HUES6 (cell line): ENCODE measurements around the gene MOCOS.

Experiments
- H3K27ac ChIP-seq: 2 replicates; pipeline ENCODE4 v1.7.0; 2013; ENCODE audit warnings: low read depth, mild to moderate bottlenecking, low read length, inconsistent platforms
- H3K27me3 ChIP-seq: 2 replicates; pipeline ENCODE4 v1.6.1; 2013; ENCODE audit warnings: low read length; ENCODE audit not compliant: control insufficient read depth, insufficient read depth
- H3K36me3 ChIP-seq: 2 replicates; pipeline ENCODE4 v1.6.1; 2013; ENCODE audit warnings: low read length; ENCODE audit not compliant: control insufficient read depth, insufficient read depth
- H3K4me1 ChIP-seq: 2 replicates; pipeline ENCODE4 v1.6.1; 2013; ENCODE audit warnings: low read length; ENCODE audit not compliant: control insufficient read depth, insufficient read depth
- H3K4me3 ChIP-seq: 2 replicates; pipeline ENCODE4 v1.5.1; 2013; ENCODE audit warnings: low read depth, low read length
- H3K9ac ChIP-seq: one replicate; pipeline ENCODE4 v1.6.1; 2013; ENCODE audit warnings: mild to moderate bottlenecking, low read length
- H3K9me3 ChIP-seq: 2 replicates; pipeline ENCODE4 v1.6.1; 2013; ENCODE audit warnings: low read depth, low read length; ENCODE audit not compliant: control insufficient read depth, insufficient read depth

The MOCOS gene

GRCh38 chr18:36295214-36295613, 107.9 kb downstream of the MOCOS start:
- Histone ChIP-seq H3K9me3 (no peaks in the 10 kb centered on the region), H3K9ac (no peak overlapping the region), H3K36me3 (no peaks in the 10 kb centered on the region), H3K27ac (no peak overlapping the region), H3K4me1 (0 out of 2 replicates have a peak, but pooled peaks cover 3% of the 10 kb centered on the region), H3K4me3 (no peak overlapping the region), H3K27me3 (peaks cover 75% of the 10 kb centered on the region)

DNA sequence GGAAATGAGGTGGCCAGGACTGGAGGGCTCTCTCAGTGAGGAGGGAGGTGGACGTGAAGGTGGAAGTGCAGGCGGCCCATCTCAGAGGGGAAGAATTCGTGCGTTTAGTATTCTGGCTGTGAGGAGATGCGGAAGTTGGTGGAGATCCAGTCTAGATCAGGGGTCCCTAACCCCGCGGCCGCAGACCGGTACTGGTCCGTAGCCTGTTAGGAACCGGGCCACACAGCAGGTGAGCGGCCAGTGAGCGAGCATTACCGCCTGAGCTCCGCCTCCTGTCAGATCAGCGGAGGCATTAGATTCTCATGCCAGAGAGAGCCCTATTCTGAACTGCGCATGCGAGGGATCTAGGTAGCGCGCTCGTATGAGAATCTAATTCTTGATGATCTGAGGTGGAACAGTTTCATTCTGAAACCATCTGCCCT, 108.6 kb downstream of the MOCOS start:
- no peaks in the 10 kb centered on the region for H3K36me3 ChIP-seq
- H3K4me3 ChIP-seq = peak overlapping the region; percentile 43
- no peak overlapping the region for H3K9ac ChIP-seq
- H3K27me3 ChIP-seq = peaks cover 82% of the 10 kb centered on the region
- 0 out of 2 replicates have a peak, but pooled peaks cover 3% of the 10 kb centered on the region for H3K4me1 ChIP-seq
- no peaks in the 10 kb centered on the region for H3K9me3 ChIP-seq
- H3K27ac ChIP-seq = no peak overlapping the region

- Histone ChIP-seq H3K27ac (no peak overlapping the region), H3K9ac (no peak overlapping the region)
Measured at GRCh38 chr18:36296650-36297416, 109.5 kb downstream of the MOCOS start.

DNA sequence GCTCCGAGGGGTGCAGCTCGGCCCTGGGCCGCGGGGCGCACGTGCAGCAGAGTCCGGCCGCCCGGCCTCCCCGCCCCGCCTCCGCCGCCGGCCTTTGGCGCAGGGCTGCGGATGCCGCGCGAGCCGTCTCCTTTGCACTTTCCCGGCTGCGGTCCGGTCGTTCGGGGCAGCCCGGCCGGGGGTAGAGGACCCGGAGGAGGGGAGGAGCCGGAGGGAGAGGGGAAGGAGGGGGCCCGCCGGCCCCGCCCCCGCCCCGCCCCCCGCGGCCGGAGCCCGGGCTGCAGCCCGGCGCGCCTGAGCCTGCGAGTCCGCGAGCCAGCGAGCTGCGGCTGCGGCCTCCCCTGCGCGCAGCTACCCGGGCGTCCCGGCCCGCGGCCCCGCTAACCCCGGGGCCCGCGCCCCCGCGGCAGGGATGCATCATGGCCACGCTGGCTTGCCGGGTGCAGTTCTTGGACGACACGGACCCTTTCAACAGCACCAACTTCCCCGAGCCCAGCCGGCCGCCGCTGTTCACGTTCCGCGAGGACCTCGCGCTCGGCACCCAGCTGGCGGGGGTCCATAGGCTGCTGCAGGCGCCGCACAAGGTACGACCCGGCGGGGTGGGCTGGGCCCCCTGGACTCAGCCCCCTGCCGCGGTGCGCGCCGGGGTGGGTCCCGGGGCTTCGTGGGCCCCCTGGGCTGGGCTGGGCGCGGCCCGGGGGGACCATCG, 110.3 kb downstream of the MOCOS start, which contains the start of gene FHOD3:
Gene FHOD3 (plus strand): TSS at position 297 of the 709 bp plus-strand sequence. CDS start 123 bp downstream, at position 420.
- Histone ChIP-seq H3K4me3 (peak within 1 kb of the TSS; percentile 80), H3K9me3 (no peaks in the 10 kb centered on the region), H3K9ac (peak within 1 kb of the TSS; percentile 29)

More at GRCh38 chr18:36296650-36297416, 109.5 kb downstream of the MOCOS start:
- H3K4me1 ChIP-seq = 0 out of 2 replicates have a peak, but pooled peaks cover 3% of the 10 kb centered on the region
- no peaks in the 10 kb centered on the region for H3K9me3 ChIP-seq
- H3K27me3 ChIP-seq = peaks cover 88% of the 10 kb centered on the region
- H3K36me3 ChIP-seq = no peaks in the 10 kb centered on the region
- peak overlapping the region; percentile 79 for H3K4me3 ChIP-seq

GRCh38 chr18:36298126-36298741, 110.9 kb downstream of the MOCOS start:
- Histone ChIP-seq H3K4me1 (0 out of 2 replicates have a peak, but pooled peaks cover 3% of the 10 kb centered on the region), H3K4me3 (peak overlapping the region; percentile 80), H3K9ac (no peak overlapping the region), H3K27ac (no peak overlapping the region), H3K9me3 (no peaks in the 10 kb centered on the region), H3K36me3 (no peaks in the 10 kb centered on the region), H3K27me3 (peaks cover 80% of the 10 kb centered on the region)

More for the DNA sequence above, 110.3 kb downstream of the MOCOS start, which contains the start of gene FHOD3:
- H3K27me3 ChIP-seq = peaks cover 87% of the 10 kb centered on the region
- no peaks in the 10 kb centered on the region for H3K36me3 ChIP-seq
- H3K4me1 ChIP-seq = 0 out of 2 replicates have a peak, but pooled peaks cover 3% of the 10 kb centered on the region
- no peak within 1 kb of the TSS for H3K27ac ChIP-seq

GRCh38 chr18:36299015-36299414, 111.7 kb downstream of the MOCOS start:
- 0 out of 2 replicates have a peak, but pooled peaks cover 3% of the 10 kb centered on the region for H3K4me1 ChIP-seq
- no peak overlapping the region for H3K27ac ChIP-seq

GRCh38 chr18:36300211-36300610, 112.9 kb downstream of the MOCOS start:
- Histone ChIP-seq H3K9me3 (no peaks in the 10 kb centered on the region), H3K9ac (no peak overlapping the region)

More at GRCh38 chr18:36299015-36299414, 111.7 kb downstream of the MOCOS start:
- H3K36me3 ChIP-seq = no peaks in the 10 kb centered on the region
- H3K9ac ChIP-seq = no peak overlapping the region
- H3K27me3 ChIP-seq = peaks cover 73% of the 10 kb centered on the region
- H3K4me3 ChIP-seq = peak overlapping the region; percentile 80
- no peaks in the 10 kb centered on the region for H3K9me3 ChIP-seq

GRCh38 chr18:36301884-36302283, 114.6 kb downstream of the MOCOS start:
- H3K36me3 ChIP-seq = no peaks in the 10 kb centered on the region
- H3K27me3 ChIP-seq = peaks cover 54% of the 10 kb centered on the region
- H3K27ac ChIP-seq = no peak overlapping the region
- H3K9ac ChIP-seq = no peak overlapping the region
- H3K4me3 ChIP-seq = no peak overlapping the region
- H3K4me1 ChIP-seq = no peaks in the 10 kb centered on the region
- H3K9me3 ChIP-seq = no peaks in the 10 kb centered on the region

More at GRCh38 chr18:36300211-36300610, 112.9 kb downstream of the MOCOS start:
- H3K27me3 ChIP-seq = peaks cover 61% of the 10 kb centered on the region
- no peak overlapping the region for H3K27ac ChIP-seq
- no peaks in the 10 kb centered on the region for H3K36me3 ChIP-seq
- 0 out of 2 replicates have a peak, but pooled peaks cover 3% of the 10 kb centered on the region for H3K4me1 ChIP-seq
- H3K4me3 ChIP-seq = no peak overlapping the region

DNA sequence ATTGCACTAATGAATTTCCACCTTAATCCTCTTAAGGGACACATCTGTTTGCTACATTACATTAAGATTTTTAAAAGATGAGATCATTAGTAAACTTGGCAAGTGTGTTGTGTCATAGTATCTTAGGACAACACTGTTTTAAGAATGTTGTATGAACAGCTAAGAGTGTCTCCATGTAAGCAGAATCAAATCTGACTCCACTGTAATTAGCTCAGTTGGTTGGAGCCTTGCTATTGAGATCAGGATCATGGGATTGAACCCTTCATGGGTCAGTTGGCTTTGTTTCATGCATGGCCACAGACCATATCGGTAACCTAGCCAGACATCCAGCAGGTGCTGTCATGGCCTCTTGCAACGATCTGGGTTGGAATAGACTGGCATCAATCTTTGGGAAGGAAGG, 115.4 kb downstream of the MOCOS start:
- no peaks in the 10 kb centered on the region for H3K4me1 ChIP-seq
- H3K9me3 ChIP-seq = no peaks in the 10 kb centered on the region
- no peaks in the 10 kb centered on the region for H3K36me3 ChIP-seq
- no peak overlapping the region for H3K4me3 ChIP-seq
- H3K27me3 ChIP-seq = peaks cover 51% of the 10 kb centered on the region
- H3K9ac ChIP-seq = no peak overlapping the region
- H3K27ac ChIP-seq = no peak overlapping the region

GRCh38 chr18:36303211-36303844, 116.0 kb downstream of the MOCOS start:
- no peak overlapping the region for H3K4me3 ChIP-seq
- no peak overlapping the region for H3K27ac ChIP-seq
- H3K36me3 ChIP-seq = no peaks in the 10 kb centered on the region
- no peaks in the 10 kb centered on the region for H3K4me1 ChIP-seq
- H3K9me3 ChIP-seq = no peaks in the 10 kb centered on the region
- H3K9ac ChIP-seq = no peak overlapping the region
- peaks cover 44% of the 10 kb centered on the region for H3K27me3 ChIP-seq
